Stimulated activated CD4-positive, alpha-beta T cell treated with anti-CD3 and anti-CD28 coated beads, Interleukin-1b, Interleukin-23, amount 100 ng/mL, for 48 hours (primary cell): ENCODE measurements around the gene SLC9A3.

Source experiments
- DNase-seq: peaks from one replicate; pipeline ENCODE4 v3.0.0-alpha.2; 2020

Gene SLC9A3

DNA sequence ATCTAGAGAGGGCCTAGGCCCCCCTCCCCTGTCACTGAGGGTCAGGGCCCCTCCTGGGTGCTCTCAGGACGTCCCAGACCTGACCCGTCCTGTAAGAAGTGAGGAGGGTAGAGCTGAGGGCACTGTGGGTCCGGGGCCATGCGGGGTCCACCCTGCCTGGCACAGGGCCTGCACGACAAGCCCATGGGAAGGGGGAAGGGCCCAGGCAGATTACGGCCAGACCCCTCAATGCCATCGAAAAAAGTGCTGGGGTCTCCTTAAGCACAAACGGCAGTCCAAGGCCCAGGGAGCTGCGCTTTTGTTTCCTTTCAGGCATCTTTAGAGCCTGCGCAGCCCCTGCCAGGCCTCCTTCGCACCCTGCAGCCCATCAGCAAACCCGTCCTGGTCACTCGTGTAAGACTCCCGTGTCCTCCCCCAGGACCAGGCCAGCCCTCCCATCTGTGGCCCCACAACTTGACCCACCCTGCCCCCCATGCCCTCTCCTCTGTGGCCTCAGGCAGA lies 85.7 kb downstream of the SLC9A3 start:
- DNase-seq: no peak

DNA sequence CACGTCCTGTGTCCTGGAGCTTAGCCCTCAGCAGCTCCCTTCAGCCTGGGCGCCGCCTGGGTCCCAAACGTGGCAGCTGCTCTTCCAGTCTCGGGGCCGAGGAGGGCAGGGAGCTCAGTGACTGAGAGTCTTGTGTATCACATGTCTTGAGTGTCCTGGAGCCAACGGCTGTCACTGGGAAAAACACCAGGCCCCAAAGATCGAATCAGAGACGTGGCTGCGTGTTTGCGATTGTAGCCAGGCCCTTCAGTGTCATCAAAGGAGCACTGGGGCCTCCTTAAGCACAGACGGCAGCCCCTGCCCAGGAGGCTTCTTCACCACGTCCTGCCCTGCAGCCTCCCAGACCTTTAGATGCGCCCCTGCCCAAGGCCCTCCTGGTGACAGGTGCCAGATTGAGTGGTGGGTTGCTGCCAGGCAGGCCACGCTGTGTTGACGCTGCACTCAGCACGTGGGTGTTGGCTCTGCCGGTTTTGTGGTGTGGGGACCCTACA lies 86.9 kb downstream of the SLC9A3 start:
- no peak for DNase-seq

DNA sequence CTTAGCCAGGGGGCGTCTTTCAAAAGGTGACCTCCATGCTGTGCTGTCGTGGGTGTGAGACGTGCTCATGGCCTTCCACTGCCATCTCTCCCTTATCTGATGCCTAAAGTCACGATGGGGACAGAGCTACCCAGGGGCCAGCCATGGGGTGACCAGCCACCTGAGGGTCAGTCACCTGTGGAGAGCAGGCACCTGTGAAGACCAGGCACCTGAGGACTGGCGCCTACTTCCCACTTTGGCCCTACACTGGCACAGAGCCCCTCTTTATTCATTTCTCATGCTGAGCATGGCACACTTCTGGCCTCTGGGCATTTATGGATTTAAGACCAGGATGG lies 87.6 kb downstream of the SLC9A3 start:
- DNase-seq: no peak

DNA sequence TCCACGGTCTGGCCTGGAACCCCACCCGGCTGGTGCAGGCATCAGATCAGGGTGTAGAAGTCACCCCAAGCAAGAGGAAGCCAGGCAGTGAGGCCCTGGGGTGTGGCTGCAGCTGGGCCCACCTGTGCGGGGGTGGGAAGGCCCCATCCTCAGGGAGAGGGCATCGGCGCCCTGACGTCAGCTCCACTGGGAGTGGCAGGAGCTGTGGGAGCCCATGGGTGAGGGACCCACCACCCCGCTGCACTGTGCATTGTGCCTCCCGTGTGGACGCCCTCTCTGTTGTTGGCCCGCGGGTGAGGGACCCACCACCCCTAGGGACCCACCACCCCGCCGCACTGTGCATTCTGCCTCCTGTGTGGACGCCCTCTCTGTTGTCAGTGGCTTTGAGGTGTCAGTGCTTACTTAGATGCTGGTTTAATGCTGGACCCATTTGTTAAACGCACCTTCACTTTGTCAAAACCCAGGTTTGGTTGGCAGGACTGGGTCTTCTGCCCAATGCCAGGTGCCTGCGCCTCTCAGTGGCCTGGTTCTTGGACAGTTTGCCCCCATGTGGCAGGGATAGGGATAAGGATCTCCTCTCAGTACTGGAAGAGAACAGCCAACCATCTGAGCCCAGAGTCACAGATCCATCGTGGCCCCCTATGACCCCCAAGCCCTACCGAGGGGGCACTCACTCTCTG lies 88.1 kb downstream of the SLC9A3 start:
- no peak for DNase-seq

DNA sequence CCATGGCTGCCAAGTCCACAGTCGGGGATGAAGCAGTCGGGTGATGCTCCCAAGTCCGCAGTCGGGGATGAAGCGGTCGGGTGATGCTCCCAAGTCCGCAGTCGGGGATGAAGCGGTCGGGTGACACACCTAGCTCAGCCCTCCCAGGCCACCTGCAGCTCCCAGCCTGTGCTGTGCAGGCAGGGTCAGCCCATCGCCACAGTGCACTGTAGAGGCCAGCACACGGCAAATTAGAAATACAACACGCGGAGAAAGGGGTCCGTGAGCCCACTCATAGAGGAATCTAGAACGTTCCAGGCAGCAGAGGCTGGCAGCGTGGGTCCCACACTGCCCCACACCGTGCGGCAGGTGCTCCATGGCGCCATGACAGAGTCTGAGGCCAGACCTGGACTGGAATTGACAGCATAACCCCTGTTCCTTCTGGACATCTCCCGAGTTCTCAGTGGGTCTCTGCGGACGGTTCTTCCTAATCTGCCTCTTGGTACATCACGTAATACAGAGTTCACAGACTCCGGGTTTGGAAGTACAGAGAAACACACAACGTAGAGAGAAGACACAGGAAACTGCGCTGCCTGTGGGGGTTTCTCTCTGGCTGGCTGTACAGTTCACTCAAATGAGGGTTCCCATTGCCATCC lies 89.0 kb downstream of the SLC9A3 start:
- DNase-seq: no peak

DNA sequence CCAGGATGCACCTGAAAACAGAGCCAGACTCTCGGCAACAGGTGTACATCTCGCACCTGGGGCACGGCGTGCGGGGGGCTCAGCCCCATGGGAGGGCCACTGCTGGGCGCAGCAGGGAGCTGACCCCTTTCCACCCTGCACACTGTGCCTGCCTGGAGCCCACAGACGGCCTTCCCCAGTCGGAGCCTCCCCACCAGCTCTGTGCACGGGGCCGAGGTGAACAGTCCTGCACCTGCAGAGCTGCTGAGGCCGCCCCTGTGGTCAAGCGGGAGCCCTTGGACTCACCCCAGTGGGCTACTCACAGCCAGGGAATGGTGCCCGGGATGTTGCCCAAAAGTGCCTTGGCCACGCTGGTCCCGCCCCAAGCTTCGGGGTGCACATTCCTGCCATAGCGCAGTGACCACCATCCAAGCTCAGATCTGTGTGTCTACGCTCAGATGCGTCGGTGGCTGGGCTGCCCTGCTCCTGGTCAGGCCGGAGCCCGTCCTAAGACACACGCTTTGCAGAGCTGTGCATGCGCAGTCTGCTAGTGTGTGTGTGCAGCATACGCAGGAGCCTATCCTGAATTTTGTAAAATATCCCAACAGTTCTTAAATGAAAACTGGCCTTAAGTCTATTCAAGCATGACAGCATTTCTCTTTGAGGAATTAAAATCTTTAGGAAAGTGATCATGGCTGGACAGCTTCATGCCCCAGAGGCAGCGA lies 89.7 kb downstream of the SLC9A3 start:
- no peak for DNase-seq

DNA sequence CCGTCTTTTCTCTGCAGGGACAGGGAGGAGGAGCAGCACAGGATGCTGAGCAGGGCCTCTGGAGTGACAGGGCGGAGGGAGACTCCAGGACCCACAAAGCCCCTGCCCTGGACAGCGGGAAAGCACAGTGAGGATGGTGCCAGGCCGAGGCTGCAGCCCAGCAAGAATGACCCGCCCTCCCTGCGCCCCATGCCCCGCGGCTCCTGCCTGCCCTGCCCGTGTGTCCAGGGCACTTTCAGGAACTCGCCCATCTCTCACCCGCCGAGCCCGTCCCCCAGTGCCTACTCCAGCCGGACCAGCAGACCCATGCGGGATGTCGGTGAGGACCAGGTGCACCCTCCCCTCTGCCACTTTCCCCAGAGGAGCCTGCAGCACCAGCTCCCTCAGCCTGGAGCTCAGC lies 90.4 kb downstream of the SLC9A3 start:
- DNase-seq: no peak

DNA sequence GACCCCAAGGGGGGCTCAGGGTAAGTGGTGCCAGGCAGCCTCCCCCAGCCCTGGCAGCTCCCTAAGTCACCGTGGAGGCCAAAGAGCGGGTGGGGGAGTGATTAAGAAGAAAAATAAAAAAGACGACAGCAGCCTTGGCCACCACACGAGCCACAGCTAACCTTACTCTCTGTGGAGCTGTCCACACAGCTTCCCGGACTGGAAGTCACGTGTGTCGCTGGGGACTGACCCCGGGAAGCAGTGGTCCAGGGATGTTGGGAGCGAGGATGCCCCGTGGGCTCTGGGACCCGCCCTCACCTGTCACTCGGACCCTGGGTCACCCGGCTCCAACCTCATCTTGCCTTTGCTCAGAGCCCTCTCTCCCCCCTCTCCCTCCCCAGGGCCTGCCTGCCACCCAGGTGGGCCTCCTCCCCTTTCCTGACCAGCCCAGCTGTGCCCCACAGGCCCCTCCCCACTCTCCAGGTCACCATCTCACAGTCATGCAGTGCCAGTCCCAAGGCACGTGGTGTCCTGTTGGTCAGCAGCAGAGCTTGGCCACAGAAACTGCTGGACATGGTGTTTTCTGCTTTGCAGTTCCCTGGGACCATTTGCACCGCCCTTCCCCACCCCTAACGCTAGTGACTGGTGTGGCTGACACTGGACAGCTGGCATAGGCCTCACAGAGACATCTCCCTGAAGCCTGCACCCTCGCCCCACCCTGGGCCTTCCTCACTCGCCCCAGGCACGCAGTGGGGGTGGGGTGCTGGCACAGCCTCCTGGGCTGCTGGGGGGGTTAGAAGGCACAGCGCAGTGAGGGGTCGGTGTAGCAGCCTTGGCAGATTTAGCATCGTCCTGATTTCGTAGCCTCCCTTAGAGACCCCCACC lies 91.1 kb downstream of the SLC9A3 start:
- DNase-seq: no peak

DNA sequence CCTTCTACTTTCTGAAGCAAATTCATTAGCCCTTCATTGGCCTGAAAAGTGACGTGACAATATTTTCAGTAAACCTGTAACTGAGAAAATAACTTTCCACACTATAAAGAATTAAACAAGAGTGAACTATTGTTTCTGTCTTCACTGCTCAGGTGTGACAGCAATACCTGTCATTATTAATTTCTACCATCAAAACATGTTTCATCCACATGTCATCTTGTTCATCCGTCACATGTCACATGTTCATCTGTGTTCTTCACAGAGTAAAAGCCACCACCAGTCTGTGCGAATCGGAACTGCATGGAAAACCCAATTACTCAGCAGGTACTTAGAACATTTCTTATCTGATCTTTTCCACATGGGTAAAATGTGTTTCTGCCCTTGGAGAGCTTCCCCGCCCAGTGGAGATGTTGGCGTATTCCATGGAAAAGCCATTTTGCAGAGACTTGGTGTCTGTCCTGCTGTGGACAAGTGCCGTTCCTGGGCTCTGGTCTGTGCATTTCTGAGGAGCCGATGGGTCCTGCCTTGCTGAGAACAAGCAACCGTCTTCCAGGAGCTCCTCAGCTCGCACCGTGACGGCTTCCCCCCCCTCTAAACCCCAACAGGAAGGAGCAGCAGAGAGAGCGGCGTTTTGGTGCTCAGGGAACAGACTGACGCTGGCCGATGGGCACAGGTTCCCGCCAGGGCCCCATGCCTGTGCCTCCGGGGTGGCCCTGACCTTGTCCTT lies 91.9 kb downstream of the SLC9A3 start:
- DNase-seq: no peak

DNA sequence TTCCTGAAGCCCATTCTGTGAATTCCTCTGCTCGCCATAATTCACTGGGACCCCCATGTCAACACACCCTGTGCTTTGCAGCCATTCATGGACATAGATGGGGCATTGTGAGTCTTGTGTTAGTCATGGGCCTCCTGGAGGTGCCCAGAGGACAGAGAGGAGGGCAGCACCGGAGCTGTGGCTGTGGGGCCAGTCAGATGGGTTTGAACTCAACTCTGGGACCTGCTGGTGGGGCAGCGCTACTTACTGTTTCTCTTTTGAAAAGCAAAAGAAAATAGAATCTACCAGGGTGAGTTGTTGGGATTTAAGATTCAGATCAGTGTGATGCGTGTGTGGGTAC lies 92.6 kb downstream of the SLC9A3 start:
- no peak for DNase-seq

DNA sequence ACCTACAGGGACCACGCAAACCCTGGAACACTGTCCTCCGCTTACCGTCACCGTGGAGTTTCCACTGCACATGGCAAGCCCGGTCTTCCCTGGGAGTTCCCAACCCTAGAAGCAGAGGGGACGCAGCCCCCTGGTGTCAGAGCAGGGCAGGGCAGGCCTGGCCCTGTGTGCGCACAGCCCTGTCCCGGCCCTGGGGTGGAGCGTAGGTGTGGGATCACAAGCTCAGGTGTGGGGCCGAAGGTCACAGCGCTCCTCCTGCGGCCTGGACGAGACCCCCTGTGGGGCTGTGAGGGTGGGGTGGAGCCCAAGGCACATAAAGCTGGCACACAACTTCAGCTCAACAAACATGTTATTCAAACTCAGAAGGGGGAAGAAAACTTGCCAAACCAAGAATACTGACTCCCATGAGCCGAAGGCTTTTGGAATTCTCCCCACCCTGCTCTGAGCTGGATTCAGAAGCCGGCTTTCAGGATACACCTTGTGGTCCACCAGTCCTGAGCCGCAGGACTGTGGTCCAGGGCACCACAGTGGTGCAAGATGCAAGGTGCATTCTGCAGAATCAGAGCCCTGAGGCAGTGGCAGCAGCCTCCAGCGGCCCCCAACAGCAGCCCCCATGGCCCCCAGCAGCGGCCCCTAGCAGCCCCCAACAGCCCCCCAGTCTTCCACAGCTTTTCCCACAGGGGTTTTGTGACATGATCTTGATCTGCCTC lies 93.1 kb downstream of the SLC9A3 start:
- DNase-seq: peak; percentile 46

DNA sequence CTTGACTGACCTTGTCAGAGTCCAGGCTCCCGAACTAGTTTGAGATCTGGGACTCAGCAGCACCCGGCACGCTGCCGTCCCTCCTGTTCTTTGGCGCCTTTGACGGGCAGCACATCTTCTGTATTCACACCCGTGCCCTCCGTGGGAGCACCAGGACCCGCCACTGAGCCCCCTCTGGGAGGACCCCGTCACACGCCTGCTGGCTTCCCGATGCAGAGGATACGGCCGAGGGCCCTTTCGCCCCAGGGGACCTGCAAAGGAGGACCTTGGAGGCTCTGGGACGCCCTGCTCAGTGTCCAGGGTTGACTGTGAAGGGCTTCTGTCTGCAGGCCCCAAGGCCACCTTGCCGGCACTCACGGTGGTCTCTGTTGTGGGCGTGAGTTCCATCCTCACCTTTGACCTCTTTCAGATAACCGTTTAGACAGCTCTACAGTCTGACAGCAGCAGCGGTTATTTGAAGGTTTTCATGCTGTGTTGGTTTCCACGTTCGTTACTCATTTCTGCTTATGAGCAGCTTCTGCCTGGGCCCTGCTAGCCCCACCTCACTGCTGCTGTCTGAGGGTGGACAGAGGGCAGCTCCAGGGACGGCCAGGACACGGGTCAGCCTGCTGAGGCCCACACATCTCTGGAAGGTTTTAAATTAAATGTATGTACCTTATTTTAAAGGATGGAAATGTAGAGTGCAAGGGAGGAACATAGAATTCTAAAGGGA lies 93.9 kb downstream of the SLC9A3 start:
- DNase-seq: no peak

DNA sequence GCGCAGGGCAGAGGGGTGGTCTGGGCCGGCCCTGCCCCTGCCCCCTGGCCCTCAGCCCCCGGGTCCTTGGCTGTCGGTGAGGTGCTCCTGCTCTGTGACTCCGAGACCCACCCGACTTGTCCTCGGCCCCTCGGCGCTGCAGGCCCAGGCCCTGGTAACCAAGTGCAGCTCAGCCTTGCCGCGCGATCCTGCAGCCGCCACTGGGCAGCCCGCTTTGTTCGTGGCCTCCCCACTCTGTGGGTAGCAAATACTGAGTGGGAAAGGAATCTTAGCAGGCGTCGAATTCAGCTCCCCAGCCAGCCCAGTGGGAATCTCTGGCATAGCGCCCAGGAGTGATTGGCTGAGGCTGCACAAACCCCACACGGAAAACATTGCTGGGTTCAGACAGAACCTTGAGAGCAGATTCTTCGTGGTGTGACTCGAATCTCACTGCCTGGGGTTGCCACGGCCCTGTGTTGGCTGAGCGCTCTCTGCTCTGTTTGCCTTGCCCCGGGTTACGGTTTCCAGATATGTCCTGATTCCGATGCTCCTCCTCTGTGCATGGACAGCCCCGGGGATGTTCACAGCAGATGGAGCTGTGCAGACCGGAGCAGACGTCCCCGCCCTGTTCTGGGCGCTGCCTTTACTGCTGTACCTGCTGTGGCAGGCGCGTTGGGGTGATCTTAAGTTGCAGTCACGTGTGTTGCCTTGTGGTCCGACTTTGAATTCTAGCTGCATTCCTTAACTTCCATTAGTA lies 94.6 kb downstream of the SLC9A3 start:
- no peak for DNase-seq

DNA sequence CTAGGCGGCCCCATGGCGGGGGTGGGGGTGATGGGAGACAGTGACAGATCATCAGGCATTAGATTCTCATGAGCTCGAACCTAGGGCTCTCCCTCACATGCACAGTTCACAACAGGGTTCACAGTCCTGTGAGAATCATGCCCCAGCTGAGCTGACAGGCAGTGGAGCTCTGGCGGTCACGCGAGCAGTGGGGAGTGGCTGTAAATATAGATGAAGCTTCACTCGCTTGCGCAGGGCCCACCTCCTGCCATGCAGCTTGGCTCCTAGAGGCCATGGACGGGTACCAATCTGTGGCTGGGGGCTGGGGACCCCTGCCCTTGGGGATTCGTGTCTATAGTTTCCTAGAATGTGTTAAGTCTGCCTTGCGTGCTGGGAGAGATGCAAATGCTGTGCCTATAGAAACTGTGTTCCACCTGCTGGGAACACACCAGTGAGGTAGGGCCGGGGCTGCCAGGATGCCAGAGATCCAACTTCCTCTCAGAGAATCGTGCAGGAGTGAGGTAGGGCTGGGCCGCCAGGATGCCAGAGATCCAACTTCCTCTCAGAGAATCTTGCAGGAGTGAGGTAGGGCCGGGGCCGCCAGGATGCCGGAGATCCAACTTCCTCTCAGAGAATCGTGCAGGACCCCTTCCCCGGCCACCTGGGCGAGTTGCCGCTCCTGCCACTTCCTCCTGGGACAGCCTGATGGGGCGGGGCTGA lies 95.3 kb downstream of the SLC9A3 start:
- DNase-seq: no peak

DNA sequence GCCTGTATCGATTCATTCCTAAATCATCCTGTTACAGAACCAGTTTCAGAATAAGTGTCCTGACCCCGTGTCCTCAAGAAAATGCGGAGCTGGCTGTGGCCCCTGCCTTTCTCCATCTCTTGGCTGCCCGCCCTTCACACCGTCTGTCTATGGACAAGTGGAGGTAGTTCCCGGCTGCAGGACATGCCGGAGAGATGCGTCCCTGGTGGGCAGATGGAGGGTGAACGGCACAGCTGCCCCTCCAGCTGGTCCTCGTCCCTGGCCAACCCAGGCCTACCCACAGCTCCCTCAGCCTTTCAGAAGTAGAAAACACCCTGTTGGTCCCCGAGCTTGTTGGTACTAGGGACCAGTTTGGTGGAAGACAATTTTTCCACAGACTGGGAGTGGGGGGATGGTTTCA lies 96.0 kb downstream of the SLC9A3 start:
- no peak for DNase-seq

DNA sequence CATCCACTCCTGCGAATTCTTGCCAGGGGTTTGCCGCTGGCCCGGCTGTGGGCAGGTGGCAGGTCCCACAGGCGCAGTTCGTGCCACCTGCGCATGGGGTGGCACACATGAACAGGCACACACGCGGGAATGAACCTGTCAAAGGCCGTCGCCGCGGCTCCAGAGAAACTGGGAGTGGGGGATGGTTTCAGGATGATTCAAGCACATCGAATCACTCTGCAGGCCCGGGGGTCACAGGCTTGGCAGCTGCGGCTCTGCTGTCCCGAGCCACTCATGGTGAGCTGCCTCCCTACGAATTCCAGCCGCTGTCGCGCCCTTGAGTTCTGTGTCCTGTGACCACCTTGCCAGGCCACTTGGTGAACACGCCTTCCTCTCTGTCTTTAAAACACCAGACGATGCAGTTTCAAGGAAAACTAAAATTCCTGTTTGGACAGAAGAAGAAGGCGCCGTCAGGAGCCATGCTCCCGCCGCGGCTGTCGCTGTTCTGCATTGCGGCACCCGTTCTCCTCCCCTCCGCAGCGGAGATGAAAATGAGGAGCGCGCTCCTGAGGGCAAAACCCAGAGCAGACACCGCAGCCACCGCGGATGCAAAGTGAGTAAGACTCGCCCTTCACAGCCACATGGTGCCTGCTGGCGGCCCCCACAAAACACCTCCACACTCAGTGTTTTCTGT lies 96.7 kb downstream of the SLC9A3 start:
- no peak for DNase-seq

DNA sequence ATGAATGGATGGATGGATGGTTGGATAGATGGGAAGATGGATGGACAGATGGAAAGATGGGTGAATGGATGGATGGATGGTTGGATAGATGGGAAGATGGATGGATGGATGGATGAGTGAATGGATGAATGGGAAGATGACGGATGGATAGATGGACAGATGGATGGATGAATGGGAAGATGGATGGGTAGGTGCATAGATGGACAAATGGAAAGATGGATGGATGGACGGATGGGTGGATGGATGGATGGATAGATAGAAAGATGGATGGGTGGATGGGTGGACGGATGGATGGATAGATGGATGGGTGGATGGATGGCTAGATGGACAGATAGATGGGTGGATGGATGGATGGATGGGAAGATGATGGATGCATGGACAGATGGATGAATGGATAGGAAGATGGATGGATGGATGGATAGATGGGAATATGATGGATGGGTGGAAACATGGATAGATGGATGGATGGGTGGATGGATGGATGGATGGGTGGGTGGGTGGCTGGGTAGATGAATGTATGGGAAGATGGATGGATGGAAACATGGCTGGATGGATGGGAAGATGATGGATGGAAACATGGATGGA lies 97.8 kb downstream of the SLC9A3 start:
- DNase-seq: no peak

DNA sequence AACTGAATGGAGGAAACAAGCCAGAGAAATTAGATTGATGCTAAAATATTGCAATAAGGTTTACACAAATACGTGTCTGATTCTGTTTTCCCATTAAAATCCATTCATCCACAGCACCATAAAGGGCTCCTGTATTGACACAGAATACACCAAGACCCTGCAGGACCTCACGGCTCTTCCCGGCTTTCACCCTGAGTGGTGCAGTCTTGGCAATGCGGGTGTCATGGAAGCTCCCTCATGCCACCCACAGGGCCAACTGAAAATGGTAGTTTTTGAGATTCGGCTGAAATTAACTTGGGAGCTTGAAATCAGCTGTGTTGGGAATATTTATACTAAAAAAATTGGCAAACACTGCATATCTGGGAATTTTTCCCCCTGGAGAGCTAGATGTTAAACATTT lies 98.5 kb downstream of the SLC9A3 start:
- DNase-seq: no peak
